Measurements from ENCODE around the gene JPH3. TPM values are rescaled to one million over a fixed set of nuclear protein-coding genes. Genes with fewer than 3 reads are reported as not detected.

JPH3 gene
- total RNA-seq, 1 experiment from 2014 or later: 32.7 TPM

- Histone ChIP-seq H3K4me1 (ENCODE audit: insufficient read depth, low read length) (no peaks in the 10 kb centered on the region), H4K5ac (ENCODE audit: insufficient read length, low read depth, low read length) (no peak overlapping the region), H2BK15ac (ENCODE audit: low read depth, low read length) (no peak overlapping the region), H4K20me1 (ENCODE audit: control insufficient read depth, insufficient read depth, insufficient read length) (no peaks in the 10 kb centered on the region), H3K27me3 (ENCODE audit: insufficient read depth, low read length) (no peaks in the 10 kb centered on the region), H3K9me3 (ENCODE audit: control insufficient read depth, low read depth, low read length) (no peaks in the 10 kb centered on the region), H2BK20ac (ENCODE audit: low read depth, low read length, poor library complexity, severe bottlenecking) (no peak overlapping the region), H2AFZ (ENCODE audit: low read length) (no peak overlapping the region), H4K91ac (ENCODE audit: insufficient read length, low read depth, low read length) (no peak overlapping the region), H4K8ac (replicated peaks; ENCODE audit: insufficient read length, low read depth, low read length) (no peak overlapping the region), H3K4ac (ENCODE audit: low read depth, low read length) (no peak overlapping the region), H3T11ph (ENCODE audit: low read length) (no peak overlapping the region), H3K14ac (ENCODE audit: insufficient read depth, low read length) (no peak overlapping the region), H3K79me2 (ENCODE audit: insufficient read depth, low read length) (no peaks in the 10 kb centered on the region), H2BK120ac (ENCODE audit: low read depth, low read length, poor library complexity, severe bottlenecking) (no peak overlapping the region), H3K23ac (ENCODE audit: insufficient read length, low read depth, low read length) (no peak overlapping the region), H2AK5ac (ENCODE audit: insufficient read length, low read length) (no peak overlapping the region), H3K9ac (ENCODE audit: extremely low read depth, insufficient read length, low read length) (no peak overlapping the region), H3K56ac (ENCODE audit: insufficient read length, low read depth, low read length) (no peak overlapping the region), H3K27ac (ENCODE audit: insufficient read length, low read depth, low read length) (no peak overlapping the region), H2BK5ac (ENCODE audit: insufficient read length, low read length) (no peak overlapping the region), H3K79me1 (ENCODE audit: insufficient read depth, low read depth, low read length, poor library complexity, severe bottlenecking) (no peaks in the 10 kb centered on the region), H2BK12ac (ENCODE audit: insufficient read length, low read depth, low read length) (no peak overlapping the region), H3K18ac (ENCODE audit: insufficient read length, low read depth, low read length) (no peak overlapping the region), H3K4me2 (ENCODE audit: insufficient read depth, insufficient read length, low read length) (no peak overlapping the region), H3K23me2 (ENCODE audit: insufficient read length, low read depth, low read length, poor library complexity, severe bottlenecking) (no peaks in the 10 kb centered on the region)
- H3K36me3 Mint-ChIP-seq (ENCODE audit: insufficient read depth in 1 of 3, low read depth in 3 of 3): no peaks in the 10 kb centered on the region
- peaks cover 20 to 42% of the 10 kb centered on the region in 2 experiments for H3K4me1 Mint-ChIP-seq
- no peaks in the 10 kb centered on the region; a peak in 1 of 5 replicates for H3K9me3 Mint-ChIP-seq
- WGBS (ENCODE audit: extremely low coverage, insufficient read length, low lambda C conversion rate): no CpG with 5 or more reads among the region's 2 CpGs
- no peak for TF ChIP-seq CTCF (conservative IDR thresholded peaks at IDR 0.05)
- no peak for DNase-seq
- no peak overlapping the region for H3K4me3 Mint-ChIP-seq
- peaks cover 11% of the 10 kb centered on the region for H3K27me3 Mint-ChIP-seq (ENCODE audit: low read depth)
- no peak overlapping the region for H3K27ac Mint-ChIP-seq
Observed at GRCh38 chr16:87582966-87583325, 19.4 kb upstream of the JPH3 start.

Measured in H9 (cell line).